BLaER1 treated with 17β-estradiol and CSF1 and Interleukin-3, amounts not matched to agents 10 nM and 100 nM (cell line): ENCODE results near the gene CTSH.

Source experiments
- H3K27ac ChIP-seq, 11 experiments: shearing (Covaris generic); formaldehyde crosslinking; 2 replicates each; pipeline ENCODE4 v1.8.1; 2022
- H3K27me3 ChIP-seq, 11 experiments: shearing (Covaris generic); formaldehyde crosslinking; 2 replicates each; pipeline ENCODE4 v1.8.1; 2022
- H3K36me3 ChIP-seq, 11 experiments: shearing (Covaris generic); formaldehyde crosslinking; 2 replicates each; pipeline ENCODE4 v1.8.1; 2022
- H3K4me1 ChIP-seq, 10 experiments: shearing (Covaris generic); formaldehyde crosslinking; 2 replicates each; pipeline ENCODE4 v1.8.1; 2022
- H3K4me2 ChIP-seq, 11 experiments: shearing (Covaris generic); formaldehyde crosslinking; 2 replicates each; pipeline ENCODE4 v1.8.1; 2022
- H3K4me3 ChIP-seq, 10 experiments: shearing (Covaris generic); formaldehyde crosslinking; 2 replicates each; pipeline ENCODE4 v1.8.1; 2022
- H3K9ac ChIP-seq, 11 experiments: shearing (Covaris generic); formaldehyde crosslinking; 2 replicates each; pipeline ENCODE4 v1.8.1; 2022
- H3K9me3 ChIP-seq, 11 experiments: shearing (Covaris generic); formaldehyde crosslinking; replicated peaks in 1 of 11; 2 replicates each; pipeline ENCODE4 v1.8.1; 2022
- H4K20me1 ChIP-seq, 11 experiments: shearing (Covaris generic); formaldehyde crosslinking; 2 replicates each; pipeline ENCODE4 v1.8.1; 2022
- Cebpa-rat ChIP-seq, 11 experiments: shearing (Covaris generic); IDR thresholded peaks; 2 replicates each; pipeline ENCODE4 v1.8.1; 2022

CTSH gene

DNA sequence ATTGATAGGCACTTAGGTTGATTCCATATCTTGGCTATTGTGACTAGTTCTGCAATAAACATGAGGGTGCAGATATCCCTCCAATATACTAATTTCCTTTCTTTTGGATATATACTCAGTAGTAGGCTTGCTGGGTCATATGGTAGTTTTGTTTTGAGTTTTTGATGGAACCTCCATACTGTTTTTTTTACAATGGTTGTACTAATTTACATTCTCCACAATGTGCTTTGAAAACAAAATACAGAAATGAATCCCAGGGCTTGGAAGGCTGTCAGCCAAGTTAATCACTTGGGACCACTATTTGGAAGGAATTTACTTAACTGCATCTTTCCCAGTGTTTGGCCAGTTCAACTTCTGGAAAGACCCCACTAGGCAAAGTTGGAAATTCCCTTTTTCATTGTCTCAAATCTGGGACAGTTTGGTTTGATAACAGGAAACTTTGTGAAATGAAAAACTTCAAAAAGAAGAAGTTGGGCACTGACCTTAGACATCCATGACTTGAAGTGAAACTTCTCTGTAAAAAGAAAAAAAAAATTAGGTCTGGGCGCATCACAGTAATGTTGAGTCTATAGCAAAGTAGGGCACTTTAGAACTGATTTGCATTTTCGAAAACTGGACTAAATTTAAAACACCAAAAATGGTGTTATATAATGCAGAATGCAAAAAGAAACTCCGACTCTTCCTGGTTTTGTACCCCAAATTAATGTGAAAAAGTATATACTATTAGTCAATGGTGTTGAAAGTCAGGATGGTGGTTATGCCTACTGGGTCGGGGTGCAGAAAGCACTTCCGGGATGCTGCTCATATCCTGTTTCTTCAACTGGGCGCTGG lies 6.0 kb downstream of the CTSH start:
- Histone ChIP-seq H3K27me3 (no peaks in the 10 kb centered on the region), H3K4me2 (peak overlapping the region; percentile 75 to 100 (median 86)), H3K4me1 (peaks cover 71 to 96% (median 83%) of the 10 kb centered on the region in 10 experiments), H3K36me3 (peaks cover 12 to 74% (median 32%) of the 10 kb centered on the region in 11 experiments; a peak in 21 of 22 replicates), H4K20me1 (peaks cover 0 to 9% (median 0%) of the 10 kb centered on the region in 11 experiments; a peak in 2 of 22 replicates), H3K9me3 (no peaks in the 10 kb centered on the region), H3K27ac (peak overlapping the region; percentile 83 to 97 (median 91)), H3K4me3 (peak overlapping the region in 7 of 10 experiments; percentile 5 to 51 (median 32); a peak in 8 of 20 replicates), H3K9ac (peak overlapping the region in 10 of 11 experiments; percentile 30 to 88 (median 82); a peak in 17 of 22 replicates)
- peak in 3 of 11 experiments; percentile 7 to 53 (median 26); a peak in 1 of 22 replicates for TF ChIP-seq Cebpa-rat (IDR thresholded peaks at IDR 0.05)

DNA sequence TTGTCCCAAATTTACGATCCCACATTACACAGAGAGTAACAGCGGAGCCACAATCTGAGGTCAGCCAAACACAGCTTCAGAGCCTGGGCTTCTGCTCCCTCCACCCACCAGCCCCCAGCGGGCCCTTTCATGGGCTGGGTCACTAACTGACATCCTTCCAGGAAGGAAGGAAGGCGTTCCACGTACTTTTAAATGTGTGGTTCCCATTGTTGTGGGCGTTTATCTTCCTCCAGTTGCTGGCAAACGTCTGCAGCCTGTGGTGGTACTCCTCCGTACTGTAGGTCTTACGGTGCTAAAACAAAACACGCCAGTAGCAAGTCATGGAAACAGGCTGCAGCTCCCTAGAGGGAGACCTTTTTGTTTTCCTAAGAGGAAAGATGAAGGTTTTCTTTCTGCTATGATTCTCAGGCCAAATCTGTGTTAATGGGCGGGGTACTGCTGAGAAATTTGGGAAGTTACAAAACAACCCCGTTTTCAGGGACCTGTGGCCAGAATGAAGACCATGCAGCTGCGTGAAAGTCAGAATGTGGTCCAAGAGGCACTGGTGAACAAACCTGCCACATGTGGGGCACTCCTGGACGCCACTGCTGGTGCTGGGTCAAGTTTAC lies 7.6 kb downstream of the CTSH start:
- H3K27ac ChIP-seq = peak overlapping the region; percentile 77 to 97 (median 91)
- TF ChIP-seq Cebpa-rat (IDR thresholded peaks at IDR 0.05) = no peak
- H4K20me1 ChIP-seq = peaks cover 0 to 26% (median 0%) of the 10 kb centered on the region in 11 experiments; a peak in 3 of 22 replicates
- peak overlapping the region; percentile 73 to 88 (median 82) for H3K9ac ChIP-seq
- peaks cover 23 to 78% (median 44%) of the 10 kb centered on the region in 11 experiments; a peak in 21 of 22 replicates for H3K36me3 ChIP-seq
- H3K9me3 ChIP-seq = no peaks in the 10 kb centered on the region
- peak overlapping the region; percentile 75 to 100 (median 86) for H3K4me2 ChIP-seq
- no peaks in the 10 kb centered on the region for H3K27me3 ChIP-seq
- peaks cover 57 to 91% (median 73%) of the 10 kb centered on the region in 10 experiments for H3K4me1 ChIP-seq
- H3K4me3 ChIP-seq = peak overlapping the region; percentile 44 to 77 (median 60)

DNA sequence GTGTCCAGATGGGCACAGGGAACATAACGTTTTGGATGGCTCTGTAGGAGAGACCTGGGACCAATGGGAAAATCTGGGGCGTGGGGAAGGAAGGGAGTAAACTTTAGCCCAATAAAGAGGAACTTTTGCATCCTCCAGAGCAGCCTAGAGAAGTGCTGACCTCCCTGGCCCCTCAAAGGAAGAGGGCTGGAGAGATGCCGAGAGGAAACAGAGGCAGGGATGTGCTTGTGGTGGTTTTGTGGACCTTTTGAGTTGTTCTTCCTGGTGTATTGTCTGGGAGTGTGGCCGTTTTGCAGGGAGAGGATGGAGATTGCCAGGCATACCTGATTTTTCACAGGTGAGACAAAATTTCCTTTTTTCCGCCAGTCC lies 10.2 kb downstream of the CTSH start:
- 0 out of 22 replicates have a peak overlapping the region, but pooled peaks of 2 of the 11 experiments have one; percentile 1 to 9 for H3K9ac ChIP-seq
- H3K4me2 ChIP-seq = peak overlapping the region in 7 of 11 experiments; percentile 52 to 100 (median 86); a peak in 16 of 22 replicates
- H3K36me3 ChIP-seq = peaks cover 36 to 87% (median 57%) of the 10 kb centered on the region in 11 experiments
- H3K27me3 ChIP-seq = no peaks in the 10 kb centered on the region
- peak overlapping the region in 3 of 11 experiments; percentile 20 to 37 (median 28); a peak in 4 of 22 replicates for H3K27ac ChIP-seq
- H3K9me3 ChIP-seq = no peaks in the 10 kb centered on the region
- no peak for TF ChIP-seq Cebpa-rat (IDR thresholded peaks at IDR 0.05)
- H3K4me1 ChIP-seq = peaks cover 51 to 75% (median 59%) of the 10 kb centered on the region in 10 experiments
- peak overlapping the region in 1 of 10 experiments; percentile 2; a peak in 1 of 20 replicates for H3K4me3 ChIP-seq
- peaks cover 0 to 49% (median 0%) of the 10 kb centered on the region in 11 experiments; a peak in 7 of 22 replicates for H4K20me1 ChIP-seq

DNA sequence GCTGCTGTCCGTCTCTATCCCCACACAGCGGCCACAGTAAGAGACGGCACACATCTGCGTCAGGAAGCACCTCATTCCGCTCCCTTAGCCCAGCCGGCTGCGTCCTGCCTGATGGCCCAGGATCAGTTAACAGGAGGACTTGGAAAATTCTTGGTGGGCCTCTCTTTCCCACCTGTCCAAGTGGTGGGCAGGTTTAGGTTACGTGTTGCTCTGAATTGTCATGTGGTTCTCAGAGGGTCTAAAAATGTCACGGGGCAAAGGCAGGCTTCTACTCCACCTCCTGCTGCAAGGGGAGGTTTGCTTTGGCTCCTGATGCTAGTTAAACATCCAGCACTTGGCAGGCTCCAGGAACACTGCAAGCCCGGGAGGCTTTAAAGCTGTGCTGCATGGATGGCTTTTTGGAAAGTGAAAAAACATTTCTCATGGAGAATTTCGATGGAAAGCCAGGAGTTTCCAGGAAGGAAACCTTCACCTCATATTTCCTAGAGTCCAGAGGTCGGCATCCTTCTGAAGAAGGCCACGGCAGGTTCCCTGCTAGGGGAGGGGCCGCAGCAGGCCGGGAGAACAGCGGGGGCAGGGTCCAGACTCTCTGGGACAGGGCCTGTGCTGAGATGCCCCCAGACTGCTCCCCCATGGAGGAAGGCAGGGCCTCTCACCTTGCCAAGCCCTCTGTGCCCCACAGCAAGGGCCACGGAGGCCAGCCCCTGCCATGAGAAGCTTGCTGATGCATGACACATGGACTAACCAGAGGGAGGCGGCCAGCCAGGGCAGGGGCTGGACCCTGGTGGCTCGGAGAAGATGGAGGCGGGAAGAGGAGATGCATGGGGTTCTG lies 10.8 kb downstream of the CTSH start:
- peaks cover 45 to 71% (median 53%) of the 10 kb centered on the region in 10 experiments for H3K4me1 ChIP-seq
- no peaks in the 10 kb centered on the region for H3K9me3 ChIP-seq
- 0 out of 20 replicates have a peak overlapping the region, but pooled peaks of 1 of the 10 experiments have one; percentile 2 for H3K4me3 ChIP-seq
- H3K36me3 ChIP-seq = peaks cover 36 to 92% (median 61%) of the 10 kb centered on the region in 11 experiments
- H3K9ac ChIP-seq = peak overlapping the region in 3 of 11 experiments; percentile 1 to 34 (median 9); a peak in 1 of 22 replicates
- peak overlapping the region in 3 of 11 experiments; percentile 20 to 37 (median 28); a peak in 4 of 22 replicates for H3K27ac ChIP-seq
- H3K4me2 ChIP-seq = peak overlapping the region in 7 of 11 experiments; percentile 52 to 100 (median 86); a peak in 16 of 22 replicates
- no peaks in the 10 kb centered on the region for H3K27me3 ChIP-seq
- TF ChIP-seq Cebpa-rat (IDR thresholded peaks at IDR 0.05) = no peak
- peaks cover 0 to 55% (median 0%) of the 10 kb centered on the region in 11 experiments; a peak in 7 of 22 replicates for H4K20me1 ChIP-seq

DNA sequence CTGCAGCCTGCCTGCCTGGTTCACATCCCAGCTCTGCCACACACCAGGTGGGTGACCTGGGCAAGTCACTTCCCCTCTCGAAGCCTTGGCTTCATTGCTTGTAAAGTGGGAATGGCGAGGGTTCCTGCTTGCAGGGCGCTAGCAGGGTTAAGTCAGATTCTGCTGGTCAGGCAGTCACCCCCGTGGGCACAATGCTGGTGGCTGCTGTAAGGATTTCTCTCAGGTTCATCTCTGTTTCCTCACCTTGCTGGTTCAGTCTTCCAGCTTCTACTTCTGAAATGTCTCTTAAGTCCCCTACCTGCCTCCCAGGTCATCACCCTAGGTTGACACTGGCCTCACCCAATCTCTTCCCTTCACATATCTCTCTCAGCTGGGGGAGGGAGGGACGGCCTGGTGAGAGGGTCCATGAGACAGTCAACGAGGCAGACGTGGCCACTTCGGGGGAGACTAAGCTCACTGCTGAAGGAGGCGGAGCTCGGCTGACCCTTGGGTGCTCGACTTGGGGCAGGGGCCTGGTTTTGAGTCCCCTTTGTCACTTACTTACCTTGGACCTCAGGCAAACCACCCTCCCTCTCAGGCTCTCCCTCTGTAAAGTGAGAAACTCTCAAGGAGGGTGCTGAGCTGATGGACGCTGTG lies 11.5 kb downstream of the CTSH start:
- Histone ChIP-seq H4K20me1 (peaks cover 0 to 63% (median 0%) of the 10 kb centered on the region in 11 experiments; a peak in 7 of 22 replicates), H3K4me3 (no peak overlapping the region), H3K4me1 (peaks cover 38 to 65% (median 46%) of the 10 kb centered on the region in 10 experiments), H3K4me2 (no peak overlapping the region), H3K27me3 (no peaks in the 10 kb centered on the region), H3K27ac (no peak overlapping the region), H3K9me3 (no peaks in the 10 kb centered on the region), H3K9ac (no peak overlapping the region), H3K36me3 (peaks cover 36 to 97% (median 62%) of the 10 kb centered on the region in 11 experiments)
- TF ChIP-seq Cebpa-rat (IDR thresholded peaks at IDR 0.05) = no peak

DNA sequence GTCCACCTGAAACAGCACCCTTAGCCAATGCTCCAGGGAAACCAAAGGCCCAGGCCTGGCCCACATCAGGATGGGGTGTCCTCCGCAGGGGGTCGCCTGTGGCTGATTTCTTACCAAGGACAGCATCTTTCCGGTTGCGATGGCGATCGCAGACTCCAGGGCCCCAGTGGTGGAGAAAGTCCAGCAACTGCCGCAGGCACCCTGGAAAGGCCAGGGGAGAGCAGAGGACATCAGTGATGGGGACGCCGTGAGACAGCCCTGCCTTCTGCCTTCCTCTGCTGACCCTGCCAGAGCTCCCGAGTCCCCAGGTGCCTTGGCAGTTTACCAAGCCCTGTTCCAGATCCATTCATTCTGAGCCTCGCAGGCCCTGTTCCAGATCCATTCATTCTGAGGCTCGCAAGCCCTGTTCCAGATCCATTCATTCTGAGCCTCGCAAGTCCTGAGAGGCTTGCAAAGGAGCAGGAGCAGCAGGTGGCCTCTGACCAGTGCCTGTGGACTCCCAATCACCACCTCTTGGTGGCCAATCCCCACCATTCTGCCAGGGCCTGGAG lies 12.5 kb downstream of the CTSH start:
- Histone ChIP-seq H3K4me1 (peaks cover 28 to 62% (median 38%) of the 10 kb centered on the region in 10 experiments), H3K4me3 (no peak overlapping the region), H3K9me3 (no peaks in the 10 kb centered on the region), H3K9ac (no peak overlapping the region), H3K4me2 (no peak overlapping the region), H3K27ac (no peak overlapping the region), H4K20me1 (peaks cover 0 to 72% (median 0%) of the 10 kb centered on the region in 11 experiments; a peak in 9 of 22 replicates), H3K27me3 (no peaks in the 10 kb centered on the region), H3K36me3 (peaks cover 43 to 97% (median 72%) of the 10 kb centered on the region in 11 experiments)
- no peak for TF ChIP-seq Cebpa-rat (IDR thresholded peaks at IDR 0.05)

DNA sequence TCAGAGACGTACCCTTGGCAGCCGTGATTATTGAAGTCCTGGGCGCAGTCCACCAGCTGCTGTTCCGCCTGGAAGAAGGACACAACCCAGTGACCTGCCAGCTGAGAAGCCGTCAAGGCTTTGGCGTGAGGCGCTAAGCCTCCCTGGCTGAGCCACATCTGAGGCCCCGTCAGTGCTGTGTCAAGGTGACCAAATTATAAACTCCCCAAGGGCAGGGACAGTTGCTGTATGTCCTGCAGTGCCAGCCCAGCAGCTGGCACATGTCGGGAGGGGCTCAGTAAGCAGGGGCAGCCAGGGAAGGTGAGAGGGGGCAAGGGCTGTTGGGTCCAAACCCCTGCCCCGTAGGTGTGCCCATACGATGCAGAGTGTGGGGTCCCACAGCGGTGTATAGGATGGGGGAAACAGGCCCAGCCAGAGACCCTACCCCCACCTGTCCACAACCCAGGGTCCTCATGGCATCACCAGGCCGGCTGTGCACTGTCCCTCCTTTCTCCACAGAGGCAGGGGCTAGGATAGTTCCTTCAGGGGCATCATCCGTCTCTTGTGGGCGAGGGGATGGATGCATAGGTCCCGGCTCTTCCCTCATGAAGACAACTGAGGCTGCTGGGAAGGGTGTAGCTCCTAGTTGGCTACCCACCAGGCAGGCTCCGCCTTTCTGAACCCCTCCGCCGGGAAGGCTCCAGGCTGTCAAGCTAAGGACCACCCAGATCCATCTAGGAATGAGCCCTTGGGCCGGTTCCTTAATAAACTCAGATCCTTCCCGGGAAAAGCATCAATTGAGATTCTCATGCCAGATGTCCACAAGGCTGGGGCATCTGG lies 13.2 kb downstream of the CTSH start:
- H3K4me3 ChIP-seq = no peak overlapping the region
- peaks cover 50 to 100% (median 79%) of the 10 kb centered on the region in 11 experiments for H3K36me3 ChIP-seq
- no peak overlapping the region for H3K9ac ChIP-seq
- peaks cover 21 to 62% (median 32%) of the 10 kb centered on the region in 10 experiments for H3K4me1 ChIP-seq
- H3K9me3 ChIP-seq = no peaks in the 10 kb centered on the region
- no peak for TF ChIP-seq Cebpa-rat (IDR thresholded peaks at IDR 0.05)
- H3K4me2 ChIP-seq = no peak overlapping the region
- H4K20me1 ChIP-seq = peaks cover 0 to 79% (median under 1%) of the 10 kb centered on the region in 11 experiments; a peak in 10 of 22 replicates
- peak overlapping the region in 4 of 11 experiments; percentile 0 to 26 (median 12); a peak in 4 of 22 replicates for H3K27ac ChIP-seq
- H3K27me3 ChIP-seq = no peaks in the 10 kb centered on the region
